Left cardiac atrium (tissue), 4 donors: ENCODE results near the gene GASK1A. TPM values are rescaled to one million over a fixed set of nuclear protein-coding genes. Genes with fewer than 3 reads are reported as not detected.

ENCODE experiments used
- ATAC-seq, 2 donors: fragments of 200-7000 bp; cut with Tn5 transposase; one replicate each; pipeline ENCODE4 v1.9.1; 2020; ENCODE audit warnings: mild to moderate bottlenecking in 2 of 2, moderate library complexity in 2 of 2
- DNase-seq: peaks from one replicate; pipeline ENCODE4 v3.0.0-alpha.2; 2020
- intact Hi-C, 2 donors: fragments of 100-400 bp; cut with DNase I; formaldehyde crosslinking; loops; one replicate each; pipeline versions ENCODE4 v1.14.1 to v1.15.1; 2022 to 2023
- total RNA-seq, 2 donors: library from RNA; stranded (reverse); fragmentation: NEBNext Ultra II Directional; extraction: Animal tissue kit (Norgen Biotek cat#: 25700); gene quantifications; one replicate each; pipeline ENCODE4 v1.2.1, GENCODE V29; 2021
- donor health status: DM: no; HTN: yes; CAD: no.
- donor health status: DM: no; HTN: yes; CAD: no; lungs with severe emphysema.
- donor health status: DM: yes; HTN: yes; CAD: no.
- donor health status: Dilated cardiomyopathy.

Gene GASK1A
- total RNA-seq, 2 donors from 2014 or later, result 2.6 to 4.0 TPM

- DNase-seq (no peak), ATAC-seq (no peak)
- intact Hi-C loops, result no loop called here
These were observed 1.1 kb downstream of the GASK1A start for GRCh38 chr3:42980209-42980608.

- DNase-seq (peak; percentile 36), ATAC-seq (peak in 1 of 2 donors; percentile 8)
- intact Hi-C loops, result no loop called here
These were observed 1.8 kb downstream of the GASK1A start for GRCh38 chr3:42980909-42981308.

GRCh38 chr3:42982645-42983412 is 3.7 kb downstream of the GASK1A start:
- intact Hi-C loops, result no loop called here
- DNase-seq, result no peak
- ATAC-seq, result no peak

- DNase-seq (no peak), ATAC-seq (no peak)
- intact Hi-C loops, result no loop called here
These were observed 4.8 kb downstream of the GASK1A start for GRCh38 chr3:42983927-42984326.

GRCh38 chr3:42984701-42985100 is 5.6 kb downstream of the GASK1A start:
- ATAC-seq (no peak), DNase-seq (no peak)
- intact Hi-C loops, result no loop called here

- ATAC-seq, result no peak
These were observed 9.0 kb downstream of the GASK1A start for GRCh38 chr3:42988097-42988496.

GRCh38 chr3:42988566-42988965 is 9.5 kb downstream of the GASK1A start:
- no peak for ATAC-seq
- DNase-seq, result no peak
- intact Hi-C loops, result no loop called here

More at GRCh38 chr3:42988097-42988496, 9.0 kb downstream of the GASK1A start:
- intact Hi-C loops, result no loop called here
- DNase-seq, result no peak

- intact Hi-C loops, result no loop called here
- peak; percentile 37 for DNase-seq
- peak; percentile 56 for ATAC-seq
These were observed 12.5 kb downstream of the GASK1A start for GRCh38 chr3:42991341-42992315.

GRCh38 chr3:42994595-42994994 is 15.5 kb downstream of the GASK1A start:
- intact Hi-C loops, result no loop called here
- no peak for DNase-seq
- no peak for ATAC-seq

GRCh38 chr3:42996021-42996420 is 16.9 kb downstream of the GASK1A start:
- ATAC-seq (no peak), DNase-seq (no peak)
- intact Hi-C loops, result no loop called here

- peak in 1 of 2 donors; percentile 18 for ATAC-seq
These were observed 17.5 kb downstream of the GASK1A start for GRCh38 chr3:42996633-42997075.

GRCh38 chr3:42999212-42999611 is 20.1 kb downstream of the GASK1A start:
- ATAC-seq, result no peak
- intact Hi-C loops, result no loop called here
- DNase-seq, result no peak

More at GRCh38 chr3:42996633-42997075, 17.5 kb downstream of the GASK1A start:
- intact Hi-C loops, result no loop called here
- DNase-seq, result no peak

GRCh38 chr3:42999632-43000031 is 20.5 kb downstream of the GASK1A start:
- DNase-seq (no peak), ATAC-seq (no peak)
- intact Hi-C loops, result no loop called here

GRCh38 chr3:43000387-43000786 is 21.3 kb downstream of the GASK1A start:
- no peak for DNase-seq
- intact Hi-C loops, result no loop called here
- ATAC-seq, result no peak

- ATAC-seq (peak; percentile 90 to 93), DNase-seq (peak; percentile 83)
- intact Hi-C loops, result no loop called here
These were observed 22.0 kb downstream of the GASK1A start for GRCh38 chr3:43001094-43001553.

- no peak for DNase-seq
- intact Hi-C loops, result no loop called here
- no peak for ATAC-seq
These were observed 22.5 kb downstream of the GASK1A start for GRCh38 chr3:43001556-43002121.

- no peak for ATAC-seq
- no peak for DNase-seq
- intact Hi-C loops, result no loop called here
These were observed 25.2 kb downstream of the GASK1A start for GRCh38 chr3:43004282-43004681.

- ATAC-seq (no peak), DNase-seq (no peak)
- intact Hi-C loops, result no loop called here
These were observed 26.1 kb downstream of the GASK1A start for GRCh38 chr3:43005253-43005652.

GRCh38 chr3:43005981-43006380 is 26.9 kb downstream of the GASK1A start:
- ATAC-seq (no peak), DNase-seq (no peak)
- intact Hi-C loops, result no loop called here

GRCh38 chr3:43006825-43007224 is 27.7 kb downstream of the GASK1A start:
- DNase-seq, result no peak
- intact Hi-C loops, result no loop called here
- no peak for ATAC-seq
